OCI-LY1 (cell line): ENCODE results near the gene FBLIM1.
A peak's percentile ranks its signal among the peaks of the same experiment; 100 is the strongest.

Experiments used
- H2AFZ ChIP-seq: fragments of 200-600 bp; sonication (generic), shearing (Covaris generic); 2 replicates; pipeline ENCODE4 v1.6.0; 2014; ENCODE audit warnings: antibody characterized with exemption, mild to moderate bottlenecking, low read length
- H3F3A ChIP-seq: fragments of 200-600 bp; sonication (generic), shearing (Covaris generic); 2 replicates; pipeline ENCODE4 v1.6.0; 2014; ENCODE audit warnings: mild to moderate bottlenecking, antibody characterized with exemption, low read length, moderate library complexity; ENCODE audit not compliant: insufficient read depth
- H3K27ac ChIP-seq: fragments of 200-600 bp; sonication (generic); 2 replicates; pipeline ENCODE4 v1.5.1; 2014; ENCODE audit warnings: low read length, mixed run types, mild to moderate bottlenecking, low read depth; ENCODE audit not compliant: poor library complexity, severe bottlenecking
- H3K27me3 ChIP-seq: fragments of 200-600 bp; sonication (generic); 2 replicates; pipeline ENCODE4 v1.6.0; 2014; ENCODE audit warnings: antibody characterized with exemption, mild to moderate bottlenecking, low read length, moderate library complexity; ENCODE audit not compliant: insufficient read depth
- H3K36me3 ChIP-seq: fragments of 200-600 bp; sonication (generic); 2 replicates; pipeline ENCODE4 v1.6.1; 2014; ENCODE audit warnings: mild to moderate bottlenecking, antibody characterized with exemption, low read length, moderate library complexity, mixed read lengths; ENCODE audit not compliant: insufficient read depth
- H3K4me1 ChIP-seq: fragments of 200-600 bp; sonication (generic); 2 replicates; pipeline ENCODE4 v1.5.1; 2014; ENCODE audit warnings: mild to moderate bottlenecking, low read length, moderate library complexity; ENCODE audit not compliant: insufficient read depth, severe bottlenecking
- H3K4me2 ChIP-seq: fragments of 200-600 bp; sonication (generic), shearing (Covaris generic); 2 replicates; pipeline ENCODE4 v1.6.1; 2014; ENCODE audit warnings: low read length
- H3K4me3 ChIP-seq: fragments of 200-600 bp; sonication (generic); 2 replicates; pipeline ENCODE4 v1.5.1; 2014; ENCODE audit warnings: low read length, low read depth, mild to moderate bottlenecking, mixed read lengths; ENCODE audit not compliant: poor library complexity, severe bottlenecking
- H3K79me2 ChIP-seq: fragments of 200-600 bp; shearing (Covaris generic); 2 replicates; pipeline ENCODE4 v1.6.1; 2016; ENCODE audit warnings: mixed run types, low read length, mixed read lengths; ENCODE audit not compliant: insufficient read depth
- H3K9ac ChIP-seq: fragments of 200-600 bp; sonication (generic), shearing (Covaris generic); 2 replicates; pipeline ENCODE4 v1.6.1; 2014; ENCODE audit warnings: mild to moderate bottlenecking, low read length, mixed read lengths
- H3K9me2 ChIP-seq: fragments of 200-600 bp; sonication (generic), shearing (Covaris generic); 2 replicates; pipeline ENCODE4 v1.6.1; 2014; ENCODE audit warnings: low read depth, mild to moderate bottlenecking, low read length, mixed read lengths
- H3K9me3 ChIP-seq: fragments of 200-600 bp; shearing (Covaris generic); 2 replicates; pipeline ENCODE4 v1.6.1; 2014; ENCODE audit warnings: low read length, mixed read lengths
- H4K20me1 ChIP-seq: fragments of 200-600 bp; sonication (generic), shearing (Covaris generic); 2 replicates; pipeline ENCODE4 v1.6.0; 2016; ENCODE audit warnings: mild to moderate bottlenecking, low read length; ENCODE audit not compliant: insufficient read depth
- EZH2 ChIP-seq: fragments of 200-600 bp; sonication (generic), shearing (Covaris generic); IDR thresholded peaks from 2 replicates; pipeline ENCODE4 v1.8.0; 2017; ENCODE audit warnings: borderline replicate concordance, mixed run types, mild to moderate bottlenecking, antibody characterized with exemption, low read length, moderate library complexity, mixed read lengths
- TF ChIP-seq, protein P1 (sequence below): fragments of 200-600 bp; sonication (generic), shearing (Covaris generic); IDR thresholded peaks from 2 replicates; pipeline ENCODE4 v1.5.1; 2017; ENCODE audit warnings: mild to moderate bottlenecking, antibody characterized with exemption, low read length, moderate library complexity, mixed read lengths

Gene FBLIM1

DNA sequence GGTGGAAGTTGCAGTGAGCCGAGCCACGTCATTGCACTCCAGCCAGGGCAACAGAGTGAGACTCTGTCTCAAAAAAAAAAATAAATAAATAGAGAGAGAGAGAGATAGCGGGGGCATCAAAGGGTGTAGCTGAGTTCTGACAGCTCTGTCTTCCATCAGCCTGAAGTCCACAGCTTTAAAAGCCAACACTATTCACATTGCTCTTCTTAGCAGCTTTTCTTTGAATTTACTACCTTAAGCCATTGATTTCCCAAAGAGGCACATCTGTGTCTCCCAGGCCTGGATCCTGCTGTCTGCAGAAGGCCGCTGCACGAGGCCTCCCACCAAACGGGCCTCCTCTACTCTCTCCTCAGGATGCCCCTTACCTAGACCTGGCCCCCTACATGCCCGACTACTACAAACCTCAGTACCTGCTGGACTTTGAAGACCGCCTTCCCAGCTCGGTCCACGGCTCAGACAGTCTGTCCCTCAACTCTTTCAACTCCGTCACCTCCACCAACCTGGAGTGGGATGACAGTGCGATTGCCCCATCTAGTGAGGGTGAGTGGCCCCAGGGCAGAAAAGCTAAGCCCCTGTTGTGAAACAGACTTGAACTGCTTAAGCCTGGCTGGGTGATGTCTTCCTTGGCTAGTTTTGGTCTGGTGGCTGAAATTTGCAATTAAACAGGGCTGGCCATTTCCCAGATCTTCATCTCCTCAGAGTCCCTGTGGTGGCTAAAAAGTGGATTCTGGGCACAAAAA is 39.0 kb upstream of the FBLIM1 start:
- Histone ChIP-seq H2AFZ (no peak overlapping the region), H3K4me2 (no peak overlapping the region), H3K27me3 (no peaks in the 10 kb centered on the region), H3K36me3 (peaks cover 30% of the 10 kb centered on the region; the same call in 1 of the 2 replicates), H3K9me2 (no peaks in the 10 kb centered on the region), H3K4me1 (no peaks in the 10 kb centered on the region), H4K20me1 (no peaks in the 10 kb centered on the region), H3K27ac (no peak overlapping the region), H3F3A (no peaks in the 10 kb centered on the region), H3K4me3 (no peak overlapping the region), H3K79me2 (no peaks in the 10 kb centered on the region), H3K9ac (no peak overlapping the region), H3K9me3 (no peaks in the 10 kb centered on the region)
- TF ChIP-seq EZH2 = no peak
- TF ChIP-seq, protein P1, sequence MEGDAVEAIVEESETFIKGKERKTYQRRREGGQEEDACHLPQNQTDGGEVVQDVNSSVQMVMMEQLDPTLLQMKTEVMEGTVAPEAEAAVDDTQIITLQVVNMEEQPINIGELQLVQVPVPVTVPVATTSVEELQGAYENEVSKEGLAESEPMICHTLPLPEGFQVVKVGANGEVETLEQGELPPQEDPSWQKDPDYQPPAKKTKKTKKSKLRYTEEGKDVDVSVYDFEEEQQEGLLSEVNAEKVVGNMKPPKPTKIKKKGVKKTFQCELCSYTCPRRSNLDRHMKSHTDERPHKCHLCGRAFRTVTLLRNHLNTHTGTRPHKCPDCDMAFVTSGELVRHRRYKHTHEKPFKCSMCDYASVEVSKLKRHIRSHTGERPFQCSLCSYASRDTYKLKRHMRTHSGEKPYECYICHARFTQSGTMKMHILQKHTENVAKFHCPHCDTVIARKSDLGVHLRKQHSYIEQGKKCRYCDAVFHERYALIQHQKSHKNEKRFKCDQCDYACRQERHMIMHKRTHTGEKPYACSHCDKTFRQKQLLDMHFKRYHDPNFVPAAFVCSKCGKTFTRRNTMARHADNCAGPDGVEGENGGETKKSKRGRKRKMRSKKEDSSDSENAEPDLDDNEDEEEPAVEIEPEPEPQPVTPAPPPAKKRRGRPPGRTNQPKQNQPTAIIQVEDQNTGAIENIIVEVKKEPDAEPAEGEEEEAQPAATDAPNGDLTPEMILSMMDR = peak; percentile 30; the same call in 1 of the 2 replicates

DNA sequence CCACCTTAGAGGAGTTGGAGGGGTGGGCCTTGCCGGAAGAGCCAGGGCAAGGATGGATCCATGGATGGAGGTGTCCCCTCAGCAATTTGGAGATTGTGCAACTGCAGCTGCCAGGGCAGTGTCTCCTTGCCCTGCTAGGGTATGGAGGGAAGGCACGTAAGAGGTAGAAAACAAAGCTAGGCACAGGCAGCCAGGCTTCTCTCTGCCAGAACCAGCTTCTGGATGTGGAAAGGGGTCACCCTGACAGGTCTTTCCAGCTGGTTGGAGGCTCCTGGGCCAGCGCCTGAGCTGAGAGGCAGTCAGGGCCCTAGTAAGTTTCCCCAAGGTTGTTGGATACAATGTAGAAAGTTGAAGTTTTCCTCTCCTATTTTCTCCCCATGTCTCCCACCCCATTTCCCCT is 37.7 kb upstream of the FBLIM1 start:
- Histone ChIP-seq H3F3A (no peaks in the 10 kb centered on the region), H3K9me3 (no peaks in the 10 kb centered on the region), H3K79me2 (no peaks in the 10 kb centered on the region), H2AFZ (no peak overlapping the region), H3K9ac (no peak overlapping the region), H3K4me3 (no peak overlapping the region), H3K27ac (no peak overlapping the region), H3K4me1 (no peaks in the 10 kb centered on the region), H3K9me2 (no peaks in the 10 kb centered on the region), H3K36me3 (peaks cover 33% of the 10 kb centered on the region; the same call in 1 of the 2 replicates), H3K4me2 (no peak overlapping the region), H4K20me1 (no peaks in the 10 kb centered on the region), H3K27me3 (no peaks in the 10 kb centered on the region)
- TF ChIP-seq, protein P1 = no peak
- no peak for TF ChIP-seq EZH2

DNA sequence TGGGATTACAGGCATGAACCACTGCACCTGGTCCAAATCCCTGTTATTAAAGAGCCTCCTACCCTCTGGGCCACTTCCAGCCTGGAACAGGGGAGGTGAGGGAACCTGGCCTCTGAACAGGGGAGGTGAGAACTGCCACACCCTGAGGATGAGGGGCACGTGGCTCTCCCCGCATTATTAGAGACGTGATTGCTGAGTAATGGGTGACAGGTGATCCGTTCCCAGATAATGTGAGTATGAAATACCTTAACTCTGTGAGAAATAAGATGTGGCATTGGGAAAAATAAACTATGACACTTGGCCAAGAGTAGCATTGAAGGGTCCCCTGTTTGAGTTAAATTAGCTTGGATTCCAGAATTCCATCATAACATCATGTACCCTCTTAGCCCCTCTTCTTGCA is 36.2 kb upstream of the FBLIM1 start:
- Histone ChIP-seq H3K9me3 (no peaks in the 10 kb centered on the region), H3K4me2 (no peak overlapping the region), H3K79me2 (no peaks in the 10 kb centered on the region), H4K20me1 (no peaks in the 10 kb centered on the region), H3K27ac (no peak overlapping the region), H3K4me3 (no peak overlapping the region), H3F3A (no peaks in the 10 kb centered on the region), H3K9ac (no peak overlapping the region), H2AFZ (no peak overlapping the region), H3K36me3 (peaks cover 31% of the 10 kb centered on the region), H3K27me3 (no peaks in the 10 kb centered on the region), H3K9me2 (no peaks in the 10 kb centered on the region), H3K4me1 (no peaks in the 10 kb centered on the region)
- no peak for TF ChIP-seq EZH2
- TF ChIP-seq, protein P1 = no peak
